RWPE2 (cell line): ENCODE measurements around the gene EEPD1.

Experiments
- ATAC-seq: fragments of 200-7000 bp; cut with Tn5 transposase; 3 replicates; pipeline ENCODE4 v1.9.1; 2021; ENCODE audit warnings: low read depth
- DNase-seq: peaks from one replicate; pipeline ENCODE4 v3.0.0-alpha.2; 2020; ENCODE audit warnings: low spot score
- H3K27ac ChIP-seq: fragments of 450-650 bp; 2 replicates; pipeline ENCODE4 v1.5.1; 2017; ENCODE audit warnings: mild to moderate bottlenecking; ENCODE audit not compliant: poor library complexity, severe bottlenecking
- H3K27me3 ChIP-seq: fragments of 250-450 bp; sonication (Bioruptor Pico); 2 replicates; pipeline ENCODE4 v1.5.1; 2021; ENCODE audit warnings: mild to moderate bottlenecking, moderate library complexity; ENCODE audit not compliant: insufficient read depth, poor library complexity, severe bottlenecking
- H3K36me3 ChIP-seq: fragments of 250-450 bp; sonication (Bioruptor Pico); 2 replicates; pipeline ENCODE4 v1.5.1; 2020; ENCODE audit warnings: low read depth, mild to moderate bottlenecking, moderate library complexity
- H3K4me1 ChIP-seq: fragments of 250-450 bp; sonication (Bioruptor Pico); 2 replicates; pipeline ENCODE4 v1.5.1; 2021; ENCODE audit warnings: mild to moderate bottlenecking, moderate library complexity; ENCODE audit not compliant: insufficient read depth, poor library complexity, severe bottlenecking
- H3K4me3 ChIP-seq: fragments of 250-450 bp; sonication (Bioruptor Pico); 2 replicates; pipeline ENCODE4 v1.5.1; 2021; ENCODE audit warnings: mild to moderate bottlenecking, moderate library complexity; ENCODE audit not compliant: severe bottlenecking
- H3K9me3 ChIP-seq: fragments of 250-450 bp; sonication (Bioruptor Pico); 2 replicates; pipeline ENCODE4 v1.5.1; 2021; ENCODE audit warnings: mild to moderate bottlenecking, moderate library complexity; ENCODE audit not compliant: severe bottlenecking
- CTCF ChIP-seq: fragments of 450-650 bp; IDR thresholded peaks from one replicate; pipeline ENCODE4 v1.5.1; 2017; ENCODE audit warnings: mild to moderate bottlenecking, moderate library complexity; ENCODE audit not compliant: poor library complexity, severe bottlenecking

EEPD1 gene

GRCh38 chr7:36301914-36302771 is 149.1 kb downstream of the EEPD1 start:
- no peaks in the 10 kb centered on the region for H3K27me3 ChIP-seq
- peaks cover 9% of the 10 kb centered on the region for H3K4me1 ChIP-seq
- H3K4me3 ChIP-seq = no peak overlapping the region
- H3K27ac ChIP-seq = no peak overlapping the region
- no peaks in the 10 kb centered on the region for H3K9me3 ChIP-seq
- ATAC-seq = no peak
- peak; percentile 28 for DNase-seq
- TF ChIP-seq CTCF = no peak
- H3K36me3 ChIP-seq = no peaks in the 10 kb centered on the region

- Histone ChIP-seq H3K4me3 (no peak overlapping the region), H3K9me3 (no peaks in the 10 kb centered on the region), H3K27ac (no peak overlapping the region), H3K27me3 (no peaks in the 10 kb centered on the region), H3K4me1 (peaks cover 9% of the 10 kb centered on the region), H3K36me3 (no peaks in the 10 kb centered on the region)
- TF ChIP-seq CTCF = no peak
- ATAC-seq (peak; percentile 63; the same call in 2 of the 3 replicates), DNase-seq (peak; percentile 38)
These were observed 150.4 kb downstream of the EEPD1 start for GRCh38 chr7:36303202-36304098.

DNA sequence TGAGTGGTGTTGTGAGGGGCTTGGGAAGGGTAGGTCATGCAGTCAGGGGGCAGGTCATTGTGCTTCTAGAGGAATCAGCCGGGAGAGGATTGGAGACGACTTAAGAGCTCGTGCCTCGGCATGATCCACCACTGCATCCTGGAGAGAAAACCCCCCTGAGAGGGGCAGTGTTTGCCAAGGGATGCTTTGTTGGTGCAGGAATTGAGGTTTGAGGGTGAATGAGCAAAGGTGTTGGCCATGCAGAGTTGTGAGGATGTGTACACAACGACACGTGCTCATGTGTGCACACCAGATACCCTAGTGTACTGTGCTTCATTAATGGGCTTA is 151.0 kb downstream of the EEPD1 start:
- no peak for TF ChIP-seq CTCF
- no peak overlapping the region for H3K27ac ChIP-seq
- H3K27me3 ChIP-seq = no peaks in the 10 kb centered on the region
- peaks cover 9% of the 10 kb centered on the region for H3K4me1 ChIP-seq
- ATAC-seq (no peak), DNase-seq (no peak)
- H3K36me3 ChIP-seq = no peaks in the 10 kb centered on the region
- H3K4me3 ChIP-seq = no peak overlapping the region
- no peaks in the 10 kb centered on the region for H3K9me3 ChIP-seq

DNA sequence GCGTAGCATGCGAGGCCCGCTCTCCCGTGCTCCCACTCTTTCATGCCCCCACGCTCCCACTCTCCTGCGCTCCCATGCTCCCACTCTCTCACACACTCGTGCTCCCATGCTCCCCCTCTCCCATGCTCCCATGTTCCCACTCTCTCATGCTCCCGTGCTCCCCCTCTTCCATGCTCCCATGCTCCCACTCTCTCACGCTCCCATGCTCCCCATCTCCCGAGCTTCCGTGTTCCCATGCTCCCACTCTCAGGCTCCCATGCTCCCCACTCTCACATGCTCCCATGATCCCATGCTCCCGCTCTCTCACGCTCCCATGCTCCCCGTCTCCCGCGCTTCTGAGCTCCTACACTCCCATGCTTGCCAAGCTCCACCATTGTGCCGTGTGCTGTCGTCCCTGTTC is 152.2 kb downstream of the EEPD1 start:
- Histone ChIP-seq H3K4me1 (peaks cover 9% of the 10 kb centered on the region), H3K27ac (no peak overlapping the region), H3K9me3 (no peaks in the 10 kb centered on the region), H3K4me3 (no peak overlapping the region), H3K36me3 (no peaks in the 10 kb centered on the region), H3K27me3 (no peaks in the 10 kb centered on the region)
- ATAC-seq (no peak), DNase-seq (no peak)
- TF ChIP-seq CTCF = no peak

- Histone ChIP-seq H3K4me1 (peaks cover 9% of the 10 kb centered on the region), H3K27me3 (no peaks in the 10 kb centered on the region), H3K9me3 (no peaks in the 10 kb centered on the region), H3K27ac (no peak overlapping the region), H3K36me3 (no peaks in the 10 kb centered on the region), H3K4me3 (no peak overlapping the region)
- TF ChIP-seq CTCF = no peak
- ATAC-seq (no peak), DNase-seq (no peak)
These were observed 152.6 kb downstream of the EEPD1 start for GRCh38 chr7:36305648-36306047.
